ENCODE data around the gene ST6GALNAC3. TPM values are rescaled to one million over a fixed set of nuclear protein-coding genes. Genes with fewer than 3 reads are reported as not detected.

ST6GALNAC3 gene
- polyA plus RNA-seq, 1 donor (not counting 4 experiments of a cell fraction or from before 2014, with no cell fraction given): 0.08 TPM

DNA sequence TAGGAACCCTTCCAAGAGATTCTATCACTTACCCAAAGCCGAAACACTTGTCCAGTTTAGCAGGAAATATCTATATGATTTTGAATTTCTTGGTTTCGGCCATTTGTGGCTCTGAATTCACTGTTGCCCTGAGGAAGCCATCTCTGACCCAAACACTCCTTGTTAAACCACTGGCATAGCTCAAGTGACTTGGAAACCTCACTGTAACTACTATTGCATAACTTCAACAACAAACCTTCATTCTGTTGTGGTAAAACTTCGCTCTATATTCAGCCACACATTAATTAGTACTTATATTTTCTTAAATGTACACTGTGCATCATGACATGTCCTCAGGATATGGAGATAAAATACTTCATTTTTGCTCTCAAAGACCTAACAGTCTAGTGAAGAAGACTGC, 63.2 kb downstream of the ST6GALNAC3 start:
- no peaks in the 10 kb centered on the region for H4K20me1 ChIP-seq (ENCODE audit: control insufficient read depth, extremely low read depth, insufficient read depth, low read length)
- FAIRE-seq (no peak), DNase-seq (ENCODE audit: low read depth, low spot score) (no peak)

DNA sequence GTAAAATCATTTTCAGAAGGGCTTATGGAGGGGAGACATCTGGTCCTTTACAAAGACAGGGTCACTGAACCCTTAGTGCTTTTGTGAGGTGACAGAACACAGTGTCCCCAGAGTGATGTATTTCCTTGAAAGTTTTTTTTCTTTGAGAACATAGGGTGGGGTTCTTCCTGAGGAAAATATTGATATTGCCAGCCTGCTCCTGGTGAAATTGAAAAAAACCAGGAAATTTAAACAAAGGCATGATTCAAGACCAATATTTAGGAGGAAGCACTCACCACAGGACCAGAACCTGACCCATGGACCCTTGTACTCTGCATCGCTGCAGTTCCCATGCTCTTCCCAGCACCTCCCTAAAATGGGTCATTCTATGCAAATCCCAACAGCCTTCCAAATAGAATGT, 63.7 kb downstream of the ST6GALNAC3 start:
- no peak for FAIRE-seq
- Histone ChIP-seq H3K27me3 (ENCODE audit: control insufficient read depth, extremely low read depth, insufficient read depth, low read length) (no peaks in the 10 kb centered on the region), H3K27ac (ENCODE audit: control insufficient read depth, insufficient read depth, low read length) (no peak overlapping the region), H3K4me1 (ENCODE audit: control insufficient read depth, extremely low read depth, insufficient read depth, low read length) (no peaks in the 10 kb centered on the region), H3K9me1 (ENCODE audit: control insufficient read depth, extremely low read depth, insufficient read depth, low read length) (no peaks in the 10 kb centered on the region), H2AFZ (ENCODE audit: control insufficient read depth, low read length) (no peak overlapping the region), H3K4me2 (ENCODE audit: control insufficient read depth, extremely low read depth, insufficient read depth, low read depth, low read length) (no peak overlapping the region), H3K9ac (ENCODE audit: control insufficient read depth, extremely low read depth, insufficient read depth, low read length) (no peak overlapping the region), H3K9me3 (ENCODE audit: control insufficient read depth, low read depth, low read length) (no peaks in the 10 kb centered on the region), H3K4me3 (ENCODE audit: control insufficient read depth in 2 of 3, extremely low read depth in 1 of 3, insufficient read depth in 2 of 3, low read depth in 1 of 3, low read length in 3 of 3) (no peak overlapping the region), H3K36me3 (ENCODE audit: control insufficient read depth in 2 of 2, extremely low read depth in 1 of 2, insufficient read depth in 2 of 2, low read length in 2 of 2) (no peaks in the 10 kb centered on the region), H4K20me1 (ENCODE audit: control insufficient read depth, extremely low read depth, insufficient read depth, low read length) (no peaks in the 10 kb centered on the region), H3K79me2 (ENCODE audit: control insufficient read depth, insufficient read depth, low read length) (no peaks in the 10 kb centered on the region)
- dilution Hi-C loops (cut with MboI; ENCODE audit: extremely low pct_ligation_motif_present, low sequenced_read_pairs): no loop called here
- no peak for TF ChIP-seq EZH2 (IDR thresholded peaks at IDR 0.05; ENCODE audit: low read length)
- TF ChIP-seq, protein P1, sequence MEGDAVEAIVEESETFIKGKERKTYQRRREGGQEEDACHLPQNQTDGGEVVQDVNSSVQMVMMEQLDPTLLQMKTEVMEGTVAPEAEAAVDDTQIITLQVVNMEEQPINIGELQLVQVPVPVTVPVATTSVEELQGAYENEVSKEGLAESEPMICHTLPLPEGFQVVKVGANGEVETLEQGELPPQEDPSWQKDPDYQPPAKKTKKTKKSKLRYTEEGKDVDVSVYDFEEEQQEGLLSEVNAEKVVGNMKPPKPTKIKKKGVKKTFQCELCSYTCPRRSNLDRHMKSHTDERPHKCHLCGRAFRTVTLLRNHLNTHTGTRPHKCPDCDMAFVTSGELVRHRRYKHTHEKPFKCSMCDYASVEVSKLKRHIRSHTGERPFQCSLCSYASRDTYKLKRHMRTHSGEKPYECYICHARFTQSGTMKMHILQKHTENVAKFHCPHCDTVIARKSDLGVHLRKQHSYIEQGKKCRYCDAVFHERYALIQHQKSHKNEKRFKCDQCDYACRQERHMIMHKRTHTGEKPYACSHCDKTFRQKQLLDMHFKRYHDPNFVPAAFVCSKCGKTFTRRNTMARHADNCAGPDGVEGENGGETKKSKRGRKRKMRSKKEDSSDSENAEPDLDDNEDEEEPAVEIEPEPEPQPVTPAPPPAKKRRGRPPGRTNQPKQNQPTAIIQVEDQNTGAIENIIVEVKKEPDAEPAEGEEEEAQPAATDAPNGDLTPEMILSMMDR (optimal IDR thresholded peaks at IDR 0.05 in 1 of 3, IDR thresholded peaks at IDR 0.05 in 1 of 3, conservative IDR thresholded peaks at IDR 0.05 in 1 of 3; ENCODE audit: extremely low read depth in 1 of 3, insufficient read depth in 2 of 3, low read length in 3 of 3): no peak
- no peak for DNase-seq (ENCODE audit: low read depth, low spot score)

More for the DNA sequence above, 63.2 kb downstream of the ST6GALNAC3 start:
- Histone ChIP-seq H2AFZ (ENCODE audit: control insufficient read depth, low read length) (no peak overlapping the region), H3K4me1 (ENCODE audit: control insufficient read depth, extremely low read depth, insufficient read depth, low read length) (no peaks in the 10 kb centered on the region), H3K9me1 (ENCODE audit: control insufficient read depth, extremely low read depth, insufficient read depth, low read length) (no peaks in the 10 kb centered on the region), H3K9me3 (ENCODE audit: control insufficient read depth, low read depth, low read length) (no peaks in the 10 kb centered on the region), H3K27ac (ENCODE audit: control insufficient read depth, insufficient read depth, low read length) (no peak overlapping the region), H3K4me2 (ENCODE audit: control insufficient read depth, extremely low read depth, insufficient read depth, low read depth, low read length) (no peak overlapping the region), H3K36me3 (ENCODE audit: control insufficient read depth in 2 of 2, extremely low read depth in 1 of 2, insufficient read depth in 2 of 2, low read length in 2 of 2) (no peaks in the 10 kb centered on the region), H3K9ac (ENCODE audit: control insufficient read depth, extremely low read depth, insufficient read depth, low read length) (no peak overlapping the region), H3K27me3 (ENCODE audit: control insufficient read depth, extremely low read depth, insufficient read depth, low read length) (no peaks in the 10 kb centered on the region), H3K4me3 (ENCODE audit: control insufficient read depth in 2 of 3, extremely low read depth in 1 of 3, insufficient read depth in 2 of 3, low read depth in 1 of 3, low read length in 3 of 3) (no peak overlapping the region), H3K79me2 (ENCODE audit: control insufficient read depth, insufficient read depth, low read length) (no peaks in the 10 kb centered on the region)
- dilution Hi-C loops (cut with MboI; ENCODE audit: extremely low pct_ligation_motif_present, low sequenced_read_pairs): no loop called here
- no peak for TF ChIP-seq EZH2 (IDR thresholded peaks at IDR 0.05; ENCODE audit: low read length)
- TF ChIP-seq, protein P1 (optimal IDR thresholded peaks at IDR 0.05 in 1 of 3, IDR thresholded peaks at IDR 0.05 in 1 of 3, conservative IDR thresholded peaks at IDR 0.05 in 1 of 3; ENCODE audit: extremely low read depth in 1 of 3, insufficient read depth in 2 of 3, low read length in 3 of 3): no peak

All from keratinocyte (primary cell).